NK-92 (cell line): ENCODE measurements around the gene RAPGEF6.
A peak's percentile ranks its signal among the peaks of the same experiment; 100 is the strongest.
"Not testable (repeated sequence)": the region's sequence is repeated elsewhere in the genome, so short reads cannot be mapped to it uniquely, and the experiment has no call there.

ENCODE experiments used
- DNase-seq: peaks from one replicate; lab custom pipeline; 2025; ENCODE audit not compliant: unreplicated experiment; lab: John Stamatoyannopoulos, UW

RAPGEF6 gene, protein sequence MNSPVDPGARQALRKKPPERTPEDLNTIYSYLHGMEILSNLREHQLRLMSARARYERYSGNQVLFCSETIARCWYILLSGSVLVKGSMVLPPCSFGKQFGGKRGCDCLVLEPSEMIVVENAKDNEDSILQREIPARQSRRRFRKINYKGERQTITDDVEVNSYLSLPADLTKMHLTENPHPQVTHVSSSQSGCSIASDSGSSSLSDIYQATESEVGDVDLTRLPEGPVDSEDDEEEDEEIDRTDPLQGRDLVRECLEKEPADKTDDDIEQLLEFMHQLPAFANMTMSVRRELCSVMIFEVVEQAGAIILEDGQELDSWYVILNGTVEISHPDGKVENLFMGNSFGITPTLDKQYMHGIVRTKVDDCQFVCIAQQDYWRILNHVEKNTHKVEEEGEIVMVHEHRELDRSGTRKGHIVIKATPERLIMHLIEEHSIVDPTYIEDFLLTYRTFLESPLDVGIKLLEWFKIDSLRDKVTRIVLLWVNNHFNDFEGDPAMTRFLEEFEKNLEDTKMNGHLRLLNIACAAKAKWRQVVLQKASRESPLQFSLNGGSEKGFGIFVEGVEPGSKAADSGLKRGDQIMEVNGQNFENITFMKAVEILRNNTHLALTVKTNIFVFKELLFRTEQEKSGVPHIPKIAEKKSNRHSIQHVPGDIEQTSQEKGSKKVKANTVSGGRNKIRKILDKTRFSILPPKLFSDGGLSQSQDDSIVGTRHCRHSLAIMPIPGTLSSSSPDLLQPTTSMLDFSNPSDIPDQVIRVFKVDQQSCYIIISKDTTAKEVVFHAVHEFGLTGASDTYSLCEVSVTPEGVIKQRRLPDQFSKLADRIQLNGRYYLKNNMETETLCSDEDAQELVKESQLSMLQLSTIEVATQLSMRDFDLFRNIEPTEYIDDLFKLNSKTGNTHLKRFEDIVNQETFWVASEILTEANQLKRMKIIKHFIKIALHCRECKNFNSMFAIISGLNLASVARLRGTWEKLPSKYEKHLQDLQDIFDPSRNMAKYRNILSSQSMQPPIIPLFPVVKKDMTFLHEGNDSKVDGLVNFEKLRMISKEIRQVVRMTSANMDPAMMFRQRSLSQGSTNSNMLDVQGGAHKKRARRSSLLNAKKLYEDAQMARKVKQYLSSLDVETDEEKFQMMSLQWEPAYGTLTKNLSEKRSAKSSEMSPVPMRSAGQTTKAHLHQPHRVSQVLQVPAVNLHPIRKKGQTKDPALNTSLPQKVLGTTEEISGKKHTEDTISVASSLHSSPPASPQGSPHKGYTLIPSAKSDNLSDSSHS (N-terminal part only)

DNA sequence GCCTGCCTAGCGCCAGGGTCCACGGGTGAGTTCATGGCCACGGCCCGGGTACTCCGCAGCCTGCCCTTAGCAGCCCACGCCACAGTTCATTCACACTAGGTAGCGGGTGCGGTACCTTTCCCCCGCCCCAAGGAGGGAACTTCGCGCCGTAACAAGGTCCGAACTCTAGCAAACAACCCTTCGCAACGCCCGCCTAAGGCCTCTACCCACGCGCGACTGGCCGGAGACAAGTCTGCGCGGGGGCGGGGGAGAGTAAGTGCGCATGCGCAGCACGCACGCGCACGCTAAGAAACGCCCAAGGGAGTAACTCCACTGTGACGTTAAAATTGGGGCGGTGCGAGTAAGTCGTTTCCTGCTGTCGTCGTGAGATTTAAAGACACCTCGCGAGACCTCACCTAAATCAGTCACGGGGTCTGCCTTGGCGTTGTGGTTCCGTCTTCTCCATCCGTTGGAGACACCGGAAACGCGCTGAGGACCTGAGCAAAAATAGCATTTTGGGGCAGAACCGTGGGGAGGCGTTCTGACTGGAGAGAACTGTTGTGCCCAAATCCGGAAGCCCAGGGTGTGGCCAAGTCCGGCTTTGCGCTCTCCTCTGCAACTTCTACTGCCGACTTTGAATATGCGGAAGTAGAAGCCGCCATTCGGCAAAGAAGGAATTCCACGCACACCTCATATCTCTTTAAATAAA, at the start of gene RAPGEF6:
TSS of gene RAPGEF6 (minus strand) at position 234 of the 688 bp plus-strand sequence. CDS start at position 35, 199 bp downstream.
- peak; percentile 95 for DNase-seq

DNA sequence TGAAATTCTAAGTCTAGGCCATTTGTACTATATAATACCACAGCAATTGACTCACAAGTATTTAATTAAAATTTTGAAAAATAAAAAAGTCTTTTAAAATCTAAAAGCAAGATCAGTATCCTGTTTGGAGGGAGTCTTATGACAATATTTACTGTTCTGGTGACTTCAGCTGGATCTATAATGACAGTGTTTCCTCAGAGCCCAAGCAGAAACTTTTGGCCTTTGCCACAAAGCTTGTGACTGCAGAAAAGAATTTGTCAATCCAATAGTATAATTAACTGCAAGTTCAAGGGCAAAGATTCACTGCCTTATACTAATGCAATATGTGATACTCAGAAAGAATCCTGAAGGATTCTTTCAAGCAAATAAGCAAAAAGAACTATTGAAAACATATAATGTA, 49.6 kb upstream of the RAPGEF6 start:
- no peak for DNase-seq

DNA sequence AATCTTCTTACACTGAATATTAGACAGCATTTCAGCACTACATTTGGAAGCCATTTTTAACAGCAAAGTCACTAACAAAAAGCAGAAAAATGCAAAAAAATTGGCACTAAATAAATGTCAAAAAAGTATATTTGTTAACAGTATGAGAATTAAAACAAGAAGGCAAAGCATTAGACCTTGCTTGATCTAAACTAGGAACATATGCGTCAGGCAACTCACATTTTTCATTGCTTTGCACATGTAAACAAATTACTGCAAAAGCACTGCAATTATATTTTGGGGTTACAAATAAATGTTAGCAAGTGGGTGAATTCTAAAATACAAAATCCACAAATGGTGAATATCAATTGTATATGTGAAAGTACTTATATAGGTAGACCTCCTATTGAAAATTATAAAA, 49.0 kb upstream of the RAPGEF6 start:
- no peak for DNase-seq

DNA sequence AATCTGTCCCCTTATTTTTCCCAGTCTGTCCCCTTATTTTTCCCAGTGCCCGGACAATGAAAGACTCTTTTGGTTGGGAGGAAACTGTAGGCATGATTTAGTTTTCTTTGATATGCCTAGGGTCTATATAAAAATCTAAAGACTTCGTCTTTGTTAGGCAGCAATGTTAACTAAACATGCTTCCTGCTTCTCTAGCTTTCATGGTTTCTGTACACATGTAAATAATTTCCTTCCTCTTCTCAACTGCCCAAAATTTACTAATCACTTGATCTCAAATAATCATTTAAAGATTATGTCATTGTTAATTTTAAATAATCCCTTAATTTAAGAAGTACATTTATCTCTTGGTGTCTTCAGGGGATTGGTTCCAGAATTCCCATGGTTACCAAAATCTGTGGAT, 47.8 kb upstream of the RAPGEF6 start:
- no peak for DNase-seq

DNA sequence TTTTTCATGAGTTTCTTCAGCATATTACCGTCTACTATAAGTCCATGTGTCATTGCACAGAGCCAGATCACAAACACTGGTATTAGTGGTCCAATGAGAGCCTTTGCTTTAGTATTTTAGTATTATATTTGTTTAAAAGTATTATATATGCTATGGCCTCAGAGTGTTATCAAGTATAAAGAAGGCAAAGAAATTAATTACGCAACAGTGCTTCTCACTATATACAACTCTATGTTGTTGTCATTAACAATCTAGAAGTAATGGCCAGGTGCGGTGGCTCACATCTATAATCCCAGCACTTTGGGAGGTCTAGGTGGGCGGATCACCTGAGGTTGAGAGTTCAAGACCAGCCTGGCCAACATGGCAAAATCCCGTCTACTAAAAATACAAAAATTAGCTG, 47.1 kb upstream of the RAPGEF6 start:
- DNase-seq: no peak

DNA sequence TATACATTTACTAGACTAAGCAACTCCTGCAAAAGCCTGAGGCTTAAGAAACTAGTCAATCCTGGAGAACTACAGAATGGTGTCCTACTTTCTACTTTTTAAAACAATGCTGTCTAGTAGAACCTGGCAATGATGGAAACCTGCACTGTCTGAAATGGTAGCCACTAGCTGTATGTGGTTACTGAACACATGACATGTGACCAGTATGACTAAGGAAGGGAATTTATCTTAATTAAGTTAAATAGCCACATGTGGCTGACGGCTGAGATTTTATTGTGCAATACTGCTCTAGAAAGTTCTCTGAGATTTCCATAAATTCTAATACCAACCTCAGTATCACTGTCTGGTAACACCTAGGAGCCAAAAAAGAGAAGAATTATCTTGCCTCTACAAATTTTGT, 44.9 kb upstream of the RAPGEF6 start:
- DNase-seq: no peak

DNA sequence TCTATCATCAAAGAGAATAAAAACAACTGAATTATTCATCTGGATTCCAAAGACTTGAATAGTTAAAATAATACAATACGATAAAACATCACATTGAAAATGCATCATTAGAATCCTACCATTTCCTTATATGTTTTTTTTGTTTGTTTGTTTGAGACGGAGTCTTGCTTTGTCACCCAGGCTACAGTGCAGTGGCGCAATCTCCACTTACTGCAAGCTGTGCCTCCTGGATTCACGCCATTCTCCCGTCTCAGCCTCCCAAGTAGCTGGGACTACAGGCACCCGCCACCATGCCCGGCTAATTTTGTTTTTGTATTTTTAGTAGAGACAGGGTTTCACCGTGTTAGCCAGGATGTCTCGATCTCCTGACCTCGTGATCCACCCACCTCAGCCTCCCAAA, 43.2 kb upstream of the RAPGEF6 start:
- DNase-seq: not testable (repeated sequence)

DNA sequence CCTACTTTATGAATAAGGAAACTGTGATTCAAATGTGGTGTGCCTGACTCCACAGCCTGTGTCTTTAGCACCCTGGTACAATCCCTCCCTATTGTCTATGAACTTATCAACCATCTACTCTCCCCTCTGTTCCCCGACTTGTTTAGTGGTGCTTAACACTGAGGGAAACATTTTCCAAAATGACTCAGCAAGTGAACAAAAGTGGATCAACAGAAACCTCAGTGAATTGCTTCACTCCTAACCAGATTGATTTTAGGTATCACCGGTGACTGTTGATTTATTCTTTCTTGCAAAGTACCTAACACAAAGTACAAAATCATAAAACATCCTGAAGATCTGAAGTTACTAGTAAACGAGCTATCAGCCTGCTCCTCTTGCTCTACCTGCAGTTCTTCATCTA, 42.1 kb upstream of the RAPGEF6 start:
- no peak for DNase-seq

DNA sequence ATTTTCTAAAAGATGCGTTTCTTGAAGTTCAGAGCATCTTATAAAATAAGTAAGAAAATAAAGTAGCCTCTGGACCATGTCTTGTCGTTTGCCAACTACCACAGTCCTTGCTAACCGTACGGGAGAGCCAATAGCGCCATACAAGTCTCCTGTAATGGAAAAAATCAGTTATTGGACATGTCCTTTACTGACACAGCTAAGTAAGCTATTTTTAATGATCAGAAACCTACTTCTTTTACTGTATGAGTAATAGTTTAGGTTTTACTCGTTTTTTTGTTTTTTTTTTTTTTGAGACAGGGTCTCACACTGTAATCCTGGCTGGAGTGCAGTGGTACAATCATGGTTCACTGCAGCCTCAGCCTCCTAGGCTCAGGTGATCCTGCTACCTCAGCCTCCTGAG, 37.7 kb upstream of the RAPGEF6 start:
- no peak for DNase-seq

DNA sequence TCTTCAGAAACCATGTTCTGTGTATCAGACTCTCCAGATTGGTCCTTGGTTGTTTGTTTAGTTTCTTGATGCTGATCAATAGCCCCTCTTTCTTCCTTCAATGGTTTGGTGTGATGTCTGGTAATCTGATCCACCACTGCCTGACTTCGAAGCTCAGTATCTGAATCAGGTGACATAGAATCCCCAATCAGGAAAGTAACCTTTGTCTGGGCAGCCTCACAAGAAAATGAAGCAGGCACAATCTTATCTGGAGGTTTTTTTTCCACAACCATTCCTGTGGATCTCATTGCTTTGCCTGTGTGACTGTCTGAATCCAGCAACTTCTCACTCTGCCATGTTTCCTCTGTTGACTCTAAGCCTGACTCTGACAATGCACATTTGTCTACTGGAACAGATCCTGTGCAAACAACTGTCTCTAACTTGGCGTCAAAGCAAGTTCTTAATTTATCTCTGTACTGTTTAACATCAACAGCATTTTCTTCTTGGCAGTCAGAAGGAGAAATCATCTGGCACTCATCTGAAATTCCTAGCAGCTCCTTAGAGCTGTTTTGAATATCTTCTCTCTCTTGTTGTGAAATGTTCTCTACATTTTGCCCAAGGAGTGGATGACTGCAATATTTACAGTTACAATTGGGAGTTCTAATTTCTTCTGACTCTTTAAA, 37.1 kb upstream of the RAPGEF6 start:
- DNase-seq: no peak

DNA sequence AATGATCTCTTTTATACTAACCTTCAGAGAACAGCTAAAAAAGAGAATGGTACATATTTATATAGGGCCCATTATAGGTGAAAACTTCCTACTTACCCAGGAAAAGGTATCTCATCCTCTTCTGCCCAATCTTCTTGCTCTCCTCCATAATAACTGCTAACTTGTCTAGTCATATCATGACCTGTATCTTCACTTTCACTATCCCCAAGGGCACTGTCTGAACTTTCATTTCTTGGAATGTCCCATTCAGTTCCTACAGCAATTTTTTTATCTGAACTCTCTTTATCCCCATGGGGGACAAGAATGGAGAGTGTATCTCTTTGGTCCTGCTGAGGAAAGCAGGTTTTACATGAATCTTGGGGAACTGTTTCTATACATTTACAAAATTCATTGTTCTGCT, 36.4 kb upstream of the RAPGEF6 start:
- DNase-seq: no peak

DNA sequence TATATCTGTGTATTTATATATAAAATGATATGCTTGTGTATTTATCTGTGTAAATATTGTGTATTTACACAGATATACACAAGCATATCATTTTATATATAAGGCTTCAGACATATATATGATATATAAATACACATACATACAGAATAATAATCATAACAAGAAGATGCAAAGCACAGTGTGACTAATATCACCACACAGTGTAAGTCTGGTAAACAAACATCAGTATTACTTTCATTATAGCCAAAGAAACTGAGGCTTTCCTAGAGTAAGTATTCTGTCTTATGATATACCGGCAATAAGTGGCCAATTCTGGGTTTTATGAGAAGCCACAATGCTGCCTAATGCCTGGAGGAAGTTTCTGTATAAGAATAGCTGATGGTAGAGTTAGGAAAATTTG, 29.9 kb upstream of the RAPGEF6 start:
- no peak for DNase-seq

DNA sequence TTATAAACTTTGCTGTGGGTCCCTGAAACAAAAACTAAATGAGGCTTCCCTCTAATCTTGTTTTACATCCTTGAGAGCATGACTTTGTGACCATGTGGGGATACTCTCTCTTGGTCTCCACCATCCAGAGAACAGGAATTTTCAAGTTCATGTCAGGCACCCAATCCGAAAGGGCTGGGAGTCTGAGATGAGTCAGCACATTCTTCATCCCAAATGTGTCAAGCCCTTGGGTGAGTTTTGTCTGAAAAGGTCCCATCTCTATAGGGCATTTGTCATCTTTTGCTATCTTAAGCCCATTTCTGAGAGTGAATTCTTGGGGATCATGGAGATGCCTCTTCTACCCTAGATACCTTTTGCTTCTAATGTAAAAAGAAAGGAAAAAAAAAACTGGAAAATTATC, 26.9 kb upstream of the RAPGEF6 start:
- no peak for DNase-seq

DNA sequence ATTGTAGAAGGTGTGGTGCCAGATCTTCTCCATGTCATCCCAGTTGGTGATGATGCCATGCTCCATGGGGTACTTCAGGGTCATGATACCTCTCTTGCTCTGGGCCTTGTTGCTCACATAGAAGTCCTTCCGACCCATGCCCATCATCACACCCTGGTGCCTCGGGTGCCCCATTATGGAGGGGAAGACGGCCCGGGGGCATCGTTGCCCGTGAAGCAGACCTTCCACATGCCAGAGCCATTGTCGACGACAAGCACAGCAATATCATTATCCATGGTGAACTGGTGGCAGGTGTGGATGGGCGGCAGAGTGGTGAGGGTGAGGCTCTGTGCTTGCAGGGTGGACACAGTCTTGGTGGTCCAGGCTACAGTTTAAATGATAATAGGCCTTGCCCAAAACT, 24.8 kb upstream of the RAPGEF6 start:
- no peak for DNase-seq

DNA sequence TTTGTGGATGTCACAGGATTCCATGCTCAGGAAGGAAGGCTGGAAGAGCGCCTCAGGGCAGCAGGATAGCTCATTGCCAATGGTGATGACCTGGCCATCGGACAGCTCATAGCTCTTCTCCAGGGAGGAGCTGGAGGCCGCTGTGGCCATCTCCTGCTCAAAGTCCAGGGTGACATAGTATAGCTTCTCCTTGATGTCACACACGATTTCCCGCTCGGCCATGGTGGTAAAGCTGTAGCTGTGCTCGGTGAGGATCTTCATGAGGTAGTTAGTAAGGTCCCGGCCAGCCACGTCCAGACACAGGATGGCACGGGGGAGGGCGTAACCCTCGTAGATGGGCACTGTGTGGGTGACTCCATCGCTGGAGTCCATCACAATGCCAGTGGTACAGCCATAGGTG, 24.3 kb upstream of the RAPGEF6 start:
- no peak for DNase-seq

DNA sequence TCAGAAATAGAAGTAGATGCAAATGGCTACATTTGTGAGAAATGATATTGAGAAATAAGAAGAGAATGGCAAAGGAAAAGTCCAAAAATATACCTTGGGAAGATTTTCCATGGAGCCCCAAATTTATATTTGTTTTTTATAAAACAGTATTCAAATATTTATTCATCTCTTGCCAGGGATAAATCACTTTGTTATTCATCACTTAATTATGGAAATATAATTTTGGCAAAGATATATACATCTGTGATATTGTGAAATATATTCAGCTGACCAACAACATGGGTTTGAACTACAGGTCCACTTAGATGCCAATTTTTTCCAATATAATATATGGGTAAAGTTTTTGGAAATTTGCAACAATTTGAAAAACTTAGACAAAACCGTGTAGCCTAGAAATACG, 19.7 kb upstream of the RAPGEF6 start:
- DNase-seq: no peak

DNA sequence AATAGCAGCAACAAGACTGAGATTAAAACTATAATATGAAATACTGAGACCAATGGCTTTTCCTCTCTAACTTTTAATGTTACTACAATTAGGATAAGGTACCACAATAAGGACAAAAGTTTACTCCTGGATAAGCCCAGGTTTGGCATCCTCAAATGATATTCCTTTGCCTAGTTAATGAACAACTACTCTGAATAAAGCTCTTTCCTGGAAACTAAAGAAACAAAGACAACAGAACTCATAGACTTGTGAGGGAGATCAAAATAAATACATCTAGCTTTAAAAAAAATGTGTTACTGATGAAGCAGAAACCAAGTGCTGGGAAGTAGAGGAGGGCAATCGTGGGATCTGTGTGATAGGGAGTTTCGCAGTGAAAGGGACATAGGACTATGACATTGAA, 19.3 kb upstream of the RAPGEF6 start:
- no peak for DNase-seq

DNA sequence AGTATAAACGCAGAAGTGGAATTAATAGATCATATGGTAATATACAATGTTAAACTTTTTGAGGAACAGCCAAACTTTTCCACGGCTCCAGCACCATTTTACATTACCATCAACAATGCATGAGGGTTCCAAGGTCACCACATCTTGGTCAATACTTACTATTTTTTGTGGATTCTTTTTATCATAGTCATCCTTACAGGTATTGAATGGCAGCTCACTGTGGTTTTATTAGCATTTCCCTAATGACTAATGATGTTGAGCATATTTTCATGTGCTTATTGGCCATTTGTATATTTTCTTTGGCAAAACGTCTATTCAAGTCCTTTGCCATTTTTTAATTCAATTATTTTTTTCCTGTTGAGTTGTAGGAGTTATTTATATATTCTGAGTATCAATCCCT, 14.1 kb upstream of the RAPGEF6 start:
- DNase-seq: no peak

DNA sequence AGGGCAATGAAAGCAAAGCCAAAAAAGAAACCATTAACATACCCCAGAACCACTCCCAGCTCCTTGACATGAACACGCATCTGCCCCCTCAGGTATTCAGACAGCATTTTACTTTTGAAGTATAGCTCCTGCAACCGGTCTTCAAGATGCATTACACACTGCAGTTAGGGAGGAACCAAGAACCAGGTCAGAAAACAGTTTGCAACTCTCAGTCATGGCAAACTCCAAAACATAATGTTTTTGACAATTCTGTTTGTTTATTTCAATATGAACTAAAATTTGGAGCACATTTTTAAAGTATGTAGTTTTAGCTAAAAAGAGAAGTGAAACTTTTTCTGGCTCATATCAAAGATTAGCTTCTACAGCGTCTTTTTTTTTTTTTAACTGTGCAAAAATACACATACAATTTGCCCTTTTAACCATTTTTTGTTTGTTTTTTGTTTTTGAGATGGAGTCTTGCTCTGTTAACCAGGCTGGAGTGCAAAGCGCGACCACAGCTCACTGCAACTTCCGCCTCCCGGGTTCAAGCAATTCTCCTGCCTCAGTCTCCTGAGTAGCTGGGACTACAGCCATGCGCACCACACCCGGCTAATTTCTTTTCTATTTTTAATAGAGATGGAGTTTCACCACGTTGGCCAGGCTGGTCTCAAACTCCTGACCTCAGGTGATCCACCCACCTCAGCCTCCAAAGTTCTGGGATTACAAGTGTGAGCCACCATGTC, 12.2 kb upstream of the RAPGEF6 start:
- DNase-seq: no peak

DNA sequence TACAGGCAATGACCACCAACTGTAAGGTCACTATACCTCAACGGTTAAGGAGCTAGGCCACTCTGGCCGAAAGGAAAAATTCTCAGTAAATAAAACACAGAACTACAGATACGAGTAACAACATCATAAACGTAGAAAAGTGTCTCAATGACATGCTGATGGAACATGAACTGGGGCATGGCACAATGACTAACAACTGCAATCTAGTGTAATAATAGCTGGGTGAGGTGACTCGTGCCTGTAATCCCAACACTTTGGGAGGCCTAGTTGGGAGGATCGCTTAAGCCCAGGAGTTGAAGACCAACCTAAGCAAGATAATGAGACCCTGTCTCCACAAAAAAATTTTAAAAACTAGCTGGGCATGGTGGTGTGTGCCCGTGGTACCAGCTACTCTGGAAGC, 9.8 kb upstream of the RAPGEF6 start:
- DNase-seq: no peak
